GM20000 (cell line): ENCODE measurements around the gene CCDC117.
"Not testable (repeated sequence)": the region's sequence is repeated elsewhere in the genome, so short reads cannot be mapped to it uniquely, and the experiment has no call there.

Source experiments
- DNase-seq: peaks from one replicate; pipeline ENCODE4 v3.0.0; 2012; ENCODE audit warnings: low spot score
- TF ChIP-seq, protein P1 (sequence below): IDR thresholded peaks from 2 replicates; pipeline ENCODE4 v1.5.1; 2012; ENCODE audit warnings: mild to moderate bottlenecking, control low read depth; ENCODE audit errors: extremely low read depth, missing control alignments

Gene CCDC117

DNA sequence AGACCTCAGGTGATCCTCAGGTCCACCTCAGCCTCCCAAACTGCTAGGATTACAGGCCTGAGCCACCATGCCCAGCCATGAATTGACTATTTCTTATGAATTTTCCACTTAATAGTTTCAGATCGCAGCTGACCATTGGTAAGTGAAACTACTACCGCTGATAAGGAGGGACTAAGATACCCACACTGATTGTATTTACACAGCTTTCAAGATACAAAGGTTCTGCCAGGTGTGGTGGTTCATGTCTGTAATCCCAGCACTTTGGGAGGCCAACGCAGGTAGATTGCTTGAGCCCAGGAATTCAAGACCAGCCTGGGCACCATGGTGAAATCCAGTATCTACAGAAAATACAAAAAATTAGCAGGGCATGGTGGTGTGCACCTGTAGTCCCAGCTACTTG, 34.8 kb upstream of the CCDC117 start:
- no peak for DNase-seq
- TF ChIP-seq, protein P1, sequence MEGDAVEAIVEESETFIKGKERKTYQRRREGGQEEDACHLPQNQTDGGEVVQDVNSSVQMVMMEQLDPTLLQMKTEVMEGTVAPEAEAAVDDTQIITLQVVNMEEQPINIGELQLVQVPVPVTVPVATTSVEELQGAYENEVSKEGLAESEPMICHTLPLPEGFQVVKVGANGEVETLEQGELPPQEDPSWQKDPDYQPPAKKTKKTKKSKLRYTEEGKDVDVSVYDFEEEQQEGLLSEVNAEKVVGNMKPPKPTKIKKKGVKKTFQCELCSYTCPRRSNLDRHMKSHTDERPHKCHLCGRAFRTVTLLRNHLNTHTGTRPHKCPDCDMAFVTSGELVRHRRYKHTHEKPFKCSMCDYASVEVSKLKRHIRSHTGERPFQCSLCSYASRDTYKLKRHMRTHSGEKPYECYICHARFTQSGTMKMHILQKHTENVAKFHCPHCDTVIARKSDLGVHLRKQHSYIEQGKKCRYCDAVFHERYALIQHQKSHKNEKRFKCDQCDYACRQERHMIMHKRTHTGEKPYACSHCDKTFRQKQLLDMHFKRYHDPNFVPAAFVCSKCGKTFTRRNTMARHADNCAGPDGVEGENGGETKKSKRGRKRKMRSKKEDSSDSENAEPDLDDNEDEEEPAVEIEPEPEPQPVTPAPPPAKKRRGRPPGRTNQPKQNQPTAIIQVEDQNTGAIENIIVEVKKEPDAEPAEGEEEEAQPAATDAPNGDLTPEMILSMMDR: no peak

DNA sequence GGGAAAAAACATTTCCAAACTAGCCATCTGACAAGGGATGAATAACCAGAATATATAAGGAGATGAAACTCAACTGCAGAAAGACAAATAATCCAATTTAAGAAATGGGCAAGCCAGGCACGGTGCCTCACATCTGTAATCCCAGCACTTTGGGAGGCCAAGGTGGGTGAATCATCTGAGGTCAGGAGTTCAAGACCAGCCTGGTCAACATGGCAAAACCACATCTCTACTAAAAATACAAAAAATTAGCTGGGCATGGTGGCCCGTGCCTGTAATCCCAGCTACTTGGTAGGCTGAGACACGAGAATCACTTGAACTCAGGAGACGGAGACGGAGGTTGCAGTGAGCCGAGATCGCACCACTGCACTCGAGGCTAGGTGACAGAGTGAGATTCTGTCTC, 33.6 kb upstream of the CCDC117 start:
- not testable (repeated sequence) for DNase-seq

DNA sequence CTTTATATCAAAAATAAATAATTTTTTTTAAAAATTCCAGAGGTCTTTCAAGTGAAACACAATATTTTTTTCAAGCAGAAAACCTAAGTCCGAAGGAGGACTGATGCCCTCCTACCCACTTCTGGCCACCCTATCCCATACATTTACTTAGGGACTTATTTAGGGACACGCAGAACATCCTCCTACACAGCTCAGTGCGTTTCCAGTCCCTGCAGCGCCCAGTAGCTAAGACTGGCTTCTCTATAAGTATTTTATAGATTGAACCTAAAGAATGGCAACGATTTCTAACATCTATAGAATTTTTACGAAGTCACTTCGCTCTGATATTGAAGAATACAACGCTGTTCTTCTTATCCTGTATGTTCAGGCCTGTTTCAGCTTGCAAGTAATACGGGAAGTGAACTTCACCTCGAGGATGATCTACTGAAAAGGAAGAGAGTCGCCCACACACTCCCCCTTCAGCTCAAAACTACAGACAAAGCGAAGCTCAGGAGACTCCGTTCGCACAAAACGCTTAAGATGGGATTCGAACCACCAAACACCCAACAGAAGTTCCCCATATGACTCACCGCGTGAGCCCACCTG, 31.2 kb upstream of the CCDC117 start:
- TF ChIP-seq, protein P1: no peak

DNA sequence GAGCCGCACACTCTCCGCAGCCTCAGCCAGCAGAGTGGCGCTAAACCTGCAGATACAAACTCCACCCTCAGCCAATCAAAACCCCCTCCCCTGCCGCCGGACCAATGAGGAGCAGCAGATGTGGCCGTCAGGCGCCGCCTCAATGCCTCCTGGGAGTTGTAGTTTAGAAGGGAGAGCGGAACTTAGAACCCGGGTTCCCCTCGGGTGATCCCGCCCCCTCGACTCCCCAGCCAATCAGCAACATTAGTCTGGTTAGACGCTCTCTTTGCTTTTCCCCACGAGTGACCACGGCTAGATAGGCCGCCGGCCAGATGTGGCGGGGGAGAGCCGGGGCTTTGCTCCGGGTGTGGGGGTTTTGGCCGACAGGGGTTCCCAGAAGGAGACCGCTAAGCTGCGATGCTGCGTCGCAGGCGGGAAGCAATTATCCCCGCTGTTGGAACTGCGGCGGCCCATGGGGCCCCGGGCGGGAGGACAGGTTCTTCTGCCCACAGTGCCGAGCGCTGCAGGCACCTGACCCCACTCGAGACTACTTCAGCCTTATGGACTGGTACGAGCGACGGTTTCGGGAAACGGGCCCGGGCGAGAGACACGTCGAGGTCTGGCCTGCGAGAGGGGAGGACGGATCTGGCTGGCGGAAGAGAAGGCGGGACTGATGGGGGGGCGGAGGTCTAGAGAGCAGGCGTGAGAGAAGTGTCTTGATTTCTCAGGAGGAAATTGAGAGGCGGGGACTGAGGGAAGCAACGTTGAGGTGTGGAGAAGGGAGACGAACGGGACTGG, 30.5 kb upstream of the CCDC117 start, which contains the start of the genes CHEK2 and HSCB:
CHEK2 (minus strand) TSS at position 36 of the 777 bp plus-strand sequence. CDS start 7,099 bp downstream, outside the sequence.
HSCB (plus strand) TSS at position 255 of the 777 bp plus-strand sequence; CDS start at position 312, 57 bp downstream.
- TF ChIP-seq, protein P1: no peak
- DNase-seq: peak; percentile 93

More for the DNA sequence above, 31.2 kb upstream of the CCDC117 start:
- DNase-seq: no peak

DNA sequence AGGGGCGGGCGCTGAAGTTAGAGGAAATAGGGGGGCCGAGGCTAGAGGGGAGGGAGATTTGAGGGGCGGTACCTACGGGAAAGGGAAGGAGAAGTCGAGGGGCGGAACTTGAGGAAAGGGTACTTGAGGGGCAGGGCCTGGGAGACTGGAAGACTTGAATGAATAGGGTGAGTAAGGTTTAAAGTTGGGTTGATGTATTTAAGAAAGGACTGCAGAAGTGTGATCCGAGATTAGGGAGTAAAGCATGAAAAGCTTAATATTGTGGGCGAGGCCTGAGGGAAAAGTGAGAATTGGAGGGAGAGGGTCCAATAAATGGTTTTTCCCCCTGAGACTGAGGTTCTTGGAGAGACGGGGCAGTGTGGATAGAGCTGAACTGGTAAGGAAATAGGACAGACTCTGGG, 29.9 kb upstream of the CCDC117 start:
- TF ChIP-seq, protein P1: no peak

DNA sequence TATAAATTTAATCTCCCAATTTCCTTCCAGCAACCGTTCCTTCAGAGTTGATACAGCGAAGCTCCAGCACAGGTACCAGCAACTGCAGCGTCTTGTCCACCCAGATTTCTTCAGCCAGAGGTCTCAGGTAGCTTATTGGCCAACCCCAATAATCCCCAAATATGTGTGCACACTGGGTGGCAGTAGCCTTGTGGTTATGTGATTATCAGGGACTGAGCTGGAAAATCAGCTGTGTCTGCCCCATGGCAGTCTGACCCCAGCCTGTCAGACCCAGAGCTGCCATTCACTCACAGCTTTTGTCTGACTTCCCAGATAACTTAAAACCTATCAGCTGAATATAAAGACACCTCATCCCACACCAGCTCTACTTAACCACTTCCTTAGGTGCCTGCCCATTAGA, 28.6 kb upstream of the CCDC117 start:
- DNase-seq: no peak
- TF ChIP-seq, protein P1: no peak

More for the DNA sequence above, 29.9 kb upstream of the CCDC117 start:
- DNase-seq: no peak

DNA sequence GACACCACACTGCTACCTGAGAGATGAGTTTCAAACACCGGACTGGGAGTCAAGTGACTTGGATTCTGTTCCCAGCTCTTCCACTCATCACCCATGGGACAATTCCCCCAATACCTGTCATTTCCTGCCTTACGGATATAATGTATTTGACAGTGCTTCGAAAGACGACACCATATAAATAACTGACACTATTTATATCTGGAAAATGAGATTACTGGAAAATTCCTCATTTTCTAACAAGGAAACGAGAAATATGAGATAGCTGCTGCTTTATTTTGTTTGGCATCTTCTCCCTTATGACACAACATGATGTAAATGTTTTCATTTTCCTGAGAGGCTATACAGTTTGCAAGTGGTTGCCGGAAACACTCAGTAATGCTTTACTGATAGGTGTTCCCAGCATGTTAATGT, 22.0 kb upstream of the CCDC117 start:
- DNase-seq: no peak
- TF ChIP-seq, protein P1: no peak

DNA sequence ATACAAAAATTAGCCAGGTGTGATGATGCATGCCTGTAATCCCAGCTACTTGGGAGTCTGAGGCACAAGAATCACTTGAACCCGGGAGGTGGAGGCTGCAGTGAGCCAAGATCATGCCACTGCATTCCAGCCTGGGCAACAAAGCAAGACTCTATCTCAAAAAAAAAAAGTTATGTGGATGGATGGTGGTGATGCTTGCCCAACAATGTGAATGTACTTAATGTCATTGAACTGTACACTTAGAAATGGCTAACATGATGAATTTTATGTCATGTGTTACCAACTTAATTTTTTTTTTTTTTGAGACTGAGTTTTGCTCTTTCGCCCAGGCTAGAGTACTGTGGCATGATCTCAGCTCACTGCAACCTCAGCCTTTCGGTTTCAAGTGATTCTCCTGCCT, 18.0 kb upstream of the CCDC117 start:
- not testable (repeated sequence) for DNase-seq
